T47D (cell line): Measurements from ENCODE around the gene LDLRAD3.

Experiments
- DNase-seq, 2 experiments: peaks; one replicate each; pipeline versions ENCODE4 v3.0.0 to v3.0.0-alpha.2; 2011 to 2012; ENCODE audit warnings: low read depth in 1 of 2, low spot score in 1 of 2
- JUND ChIP-seq: IDR thresholded peaks from 2 replicates; pipeline ENCODE4 v1.6.1; 2012; ENCODE audit warnings: low read depth
- in situ Hi-C: cut with HindIII; loops from 2 replicates; pipeline ENCODE4 v1.10.0; 2016; ENCODE audit warnings: low sequenced_read_pairs, low pct_unique_long_range_greater_than_20kb

The LDLRAD3 gene

GRCh38 chr11:36093548-36093947 is 149.7 kb downstream of the LDLRAD3 start:
- in situ Hi-C loops, result no loop called here
- no peak for DNase-seq
- no peak for TF ChIP-seq JUND

DNA sequence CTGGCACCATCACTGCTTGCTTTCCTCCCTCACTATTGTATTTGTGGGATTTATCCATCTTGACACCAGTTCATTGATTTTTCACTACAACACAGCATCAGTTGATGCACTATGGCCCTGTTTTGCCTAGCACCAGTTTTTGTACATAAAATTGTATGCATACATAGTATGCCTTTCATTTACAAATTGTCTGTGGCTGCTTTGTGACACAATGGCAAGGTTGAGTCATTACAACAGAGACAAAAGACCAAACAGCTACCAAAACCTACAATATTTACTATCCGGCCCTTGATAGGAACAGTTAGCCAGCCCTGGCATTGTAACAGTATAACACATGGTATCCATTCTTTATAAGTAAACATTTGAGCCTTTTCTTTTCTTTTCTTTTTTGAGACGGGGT is 150.3 kb downstream of the LDLRAD3 start:
- no peak for DNase-seq
- no peak for TF ChIP-seq JUND
- in situ Hi-C loops, result no loop called here

- TF ChIP-seq JUND, result no peak
- in situ Hi-C loops, result no loop called here
- DNase-seq, result no peak
Observed at GRCh38 chr11:36095716-36096115, 151.9 kb downstream of the LDLRAD3 start.

DNA sequence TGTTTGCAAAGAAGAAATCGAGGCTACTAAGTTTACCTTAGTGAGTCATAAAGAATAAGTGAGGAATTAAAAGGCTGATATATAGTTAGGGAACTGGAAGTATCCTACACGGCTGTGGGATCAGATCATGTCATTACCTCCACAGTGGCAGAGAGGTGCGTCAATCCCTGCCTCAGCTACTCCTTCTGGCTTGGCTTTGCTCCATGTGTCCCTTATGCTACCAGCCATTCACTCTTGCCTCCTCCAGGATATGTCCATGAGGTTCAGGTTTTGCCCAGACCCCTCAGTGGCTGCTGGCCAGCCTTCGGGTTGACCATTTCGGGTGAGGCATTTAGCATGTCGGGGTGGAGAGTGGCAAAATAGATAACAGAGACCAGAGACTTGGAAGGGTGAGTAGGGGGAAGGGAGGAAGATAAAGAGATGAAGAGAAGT is 153.4 kb downstream of the LDLRAD3 start:
- no peak for TF ChIP-seq JUND
- in situ Hi-C loops, result no loop called here
- DNase-seq, result no peak

- DNase-seq, result no peak
- in situ Hi-C loops, result no loop called here
- TF ChIP-seq JUND, result no peak
Observed at GRCh38 chr11:36098087-36098486, 154.2 kb downstream of the LDLRAD3 start.

GRCh38 chr11:36098853-36099375 is 155.1 kb downstream of the LDLRAD3 start:
- DNase-seq, result no peak
- in situ Hi-C loops, result no loop called here
- TF ChIP-seq JUND, result no peak

GRCh38 chr11:36101466-36101865 is 157.6 kb downstream of the LDLRAD3 start:
- TF ChIP-seq JUND, result no peak
- in situ Hi-C loops, result no loop called here
- DNase-seq, result no peak

GRCh38 chr11:36102868-36103267 is 159.0 kb downstream of the LDLRAD3 start:
- no peak for TF ChIP-seq JUND
- DNase-seq, result no peak
- in situ Hi-C loops, result no loop called here

GRCh38 chr11:36103933-36104530 is 160.2 kb downstream of the LDLRAD3 start:
- in situ Hi-C loops, result no loop called here
- no peak for DNase-seq
- no peak for TF ChIP-seq JUND

DNA sequence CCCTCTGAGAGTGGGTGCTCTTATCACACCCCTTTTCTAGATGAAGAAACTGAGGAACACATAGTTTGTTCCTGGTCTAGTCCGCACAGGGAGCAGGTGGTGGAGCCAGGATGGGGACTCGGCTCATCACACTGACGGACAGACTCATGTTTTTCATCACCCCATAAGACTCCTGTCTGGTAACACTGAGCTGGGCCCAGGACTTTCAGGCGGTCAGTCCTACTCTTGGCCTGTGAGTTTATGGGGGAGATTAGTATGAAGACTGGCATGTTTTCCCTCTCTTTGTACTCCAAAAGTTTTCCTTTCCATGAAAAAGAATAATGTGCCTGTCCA is 160.8 kb downstream of the LDLRAD3 start:
- TF ChIP-seq JUND, result no peak
- in situ Hi-C loops, result no loop called here
- no peak for DNase-seq

DNA sequence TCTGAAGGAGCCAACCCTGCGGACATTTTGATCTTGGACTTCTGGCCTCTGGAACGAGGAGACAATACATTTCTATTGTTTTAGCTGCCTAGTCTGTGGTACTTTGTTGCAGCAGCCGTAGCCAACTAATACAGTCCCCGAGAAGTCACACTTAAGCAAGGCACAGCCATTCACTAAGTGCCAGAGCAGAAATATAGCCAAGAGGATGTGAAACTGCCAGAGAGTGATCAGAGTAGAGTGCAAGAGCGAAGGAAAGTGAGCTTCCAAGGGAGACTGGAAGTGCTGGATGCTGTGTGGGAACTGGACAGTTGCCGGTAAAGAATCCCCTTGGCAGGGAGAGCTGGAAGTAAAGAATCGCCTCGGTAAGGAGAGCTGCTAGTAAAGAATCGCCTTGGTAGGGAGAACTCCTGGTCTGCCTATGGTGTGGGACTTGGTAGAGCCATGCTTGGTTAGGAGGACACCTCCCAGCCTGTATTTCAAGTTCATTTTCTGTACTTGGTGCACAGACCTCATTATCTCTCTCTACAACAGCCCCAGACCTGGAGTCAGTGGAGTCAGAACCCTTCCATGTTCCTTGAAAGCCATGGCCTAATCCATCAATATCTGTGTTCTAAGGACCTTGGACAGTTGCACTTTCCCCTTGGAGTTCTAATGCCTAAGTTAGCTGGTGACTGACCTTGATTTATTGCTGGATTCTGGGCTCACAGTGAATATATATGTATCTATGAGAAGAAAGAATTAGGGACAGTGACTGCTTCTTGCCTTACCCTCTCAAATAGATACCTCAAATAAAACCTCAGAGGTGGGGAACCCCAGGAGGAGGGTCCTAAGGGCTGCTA is 162.1 kb downstream of the LDLRAD3 start:
- in situ Hi-C loops, result no loop called here
- no peak for DNase-seq
- TF ChIP-seq JUND, result no peak

GRCh38 chr11:36107547-36107946 is 163.7 kb downstream of the LDLRAD3 start:
- no peak for TF ChIP-seq JUND
- DNase-seq, result no peak
- in situ Hi-C loops, result no loop called here

GRCh38 chr11:36108881-36109589 is 165.2 kb downstream of the LDLRAD3 start:
- TF ChIP-seq JUND, result no peak
- in situ Hi-C loops, result no loop called here
- DNase-seq, result no peak

DNA sequence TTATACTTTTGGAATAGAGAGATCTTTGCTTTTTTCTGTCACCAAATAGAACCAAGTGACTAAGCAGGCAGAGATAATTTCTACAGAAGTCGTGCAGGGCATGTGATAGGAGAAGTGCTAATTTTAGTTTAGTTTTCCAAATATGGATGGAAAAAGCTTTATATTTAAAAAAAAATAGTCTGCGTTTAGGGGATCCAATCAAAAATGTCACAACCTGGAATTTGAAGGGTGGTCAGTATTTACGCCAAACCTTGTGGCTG is 165.7 kb downstream of the LDLRAD3 start:
- no peak for DNase-seq
- in situ Hi-C loops, result no loop called here

More for the DNA sequence above, 165.7 kb downstream of the LDLRAD3 start:
- no peak for TF ChIP-seq JUND
